ENCODE data around the gene AFG1L.

DNA sequence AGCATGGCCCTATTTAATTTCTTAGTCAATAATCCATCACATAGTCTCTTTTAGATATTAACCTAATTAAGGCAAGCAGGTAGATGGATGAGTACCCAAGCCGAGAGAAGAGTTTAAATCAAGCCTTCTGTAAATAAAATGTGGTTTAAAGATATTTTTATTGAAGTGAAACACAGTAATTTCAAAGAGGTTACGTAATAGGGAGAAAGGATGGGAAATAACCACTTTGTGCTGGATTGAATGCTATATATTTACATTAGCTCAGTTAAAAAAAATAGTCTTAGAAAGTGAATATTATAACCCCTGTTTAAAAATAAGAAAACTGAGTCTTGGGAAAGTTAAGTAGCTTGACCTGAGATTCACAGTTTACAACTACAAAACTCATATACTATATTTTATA, 228.8 kb downstream of the AFG1L start:
- TF ChIP-seq, protein P1, sequence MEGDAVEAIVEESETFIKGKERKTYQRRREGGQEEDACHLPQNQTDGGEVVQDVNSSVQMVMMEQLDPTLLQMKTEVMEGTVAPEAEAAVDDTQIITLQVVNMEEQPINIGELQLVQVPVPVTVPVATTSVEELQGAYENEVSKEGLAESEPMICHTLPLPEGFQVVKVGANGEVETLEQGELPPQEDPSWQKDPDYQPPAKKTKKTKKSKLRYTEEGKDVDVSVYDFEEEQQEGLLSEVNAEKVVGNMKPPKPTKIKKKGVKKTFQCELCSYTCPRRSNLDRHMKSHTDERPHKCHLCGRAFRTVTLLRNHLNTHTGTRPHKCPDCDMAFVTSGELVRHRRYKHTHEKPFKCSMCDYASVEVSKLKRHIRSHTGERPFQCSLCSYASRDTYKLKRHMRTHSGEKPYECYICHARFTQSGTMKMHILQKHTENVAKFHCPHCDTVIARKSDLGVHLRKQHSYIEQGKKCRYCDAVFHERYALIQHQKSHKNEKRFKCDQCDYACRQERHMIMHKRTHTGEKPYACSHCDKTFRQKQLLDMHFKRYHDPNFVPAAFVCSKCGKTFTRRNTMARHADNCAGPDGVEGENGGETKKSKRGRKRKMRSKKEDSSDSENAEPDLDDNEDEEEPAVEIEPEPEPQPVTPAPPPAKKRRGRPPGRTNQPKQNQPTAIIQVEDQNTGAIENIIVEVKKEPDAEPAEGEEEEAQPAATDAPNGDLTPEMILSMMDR (IDR thresholded peaks at IDR 0.05), result no peak
- TF ChIP-seq CREB1 (CRISPR knock-in tag; IDR thresholded peaks at IDR 0.05), result no peak
- TF ChIP-seq, protein P2, sequence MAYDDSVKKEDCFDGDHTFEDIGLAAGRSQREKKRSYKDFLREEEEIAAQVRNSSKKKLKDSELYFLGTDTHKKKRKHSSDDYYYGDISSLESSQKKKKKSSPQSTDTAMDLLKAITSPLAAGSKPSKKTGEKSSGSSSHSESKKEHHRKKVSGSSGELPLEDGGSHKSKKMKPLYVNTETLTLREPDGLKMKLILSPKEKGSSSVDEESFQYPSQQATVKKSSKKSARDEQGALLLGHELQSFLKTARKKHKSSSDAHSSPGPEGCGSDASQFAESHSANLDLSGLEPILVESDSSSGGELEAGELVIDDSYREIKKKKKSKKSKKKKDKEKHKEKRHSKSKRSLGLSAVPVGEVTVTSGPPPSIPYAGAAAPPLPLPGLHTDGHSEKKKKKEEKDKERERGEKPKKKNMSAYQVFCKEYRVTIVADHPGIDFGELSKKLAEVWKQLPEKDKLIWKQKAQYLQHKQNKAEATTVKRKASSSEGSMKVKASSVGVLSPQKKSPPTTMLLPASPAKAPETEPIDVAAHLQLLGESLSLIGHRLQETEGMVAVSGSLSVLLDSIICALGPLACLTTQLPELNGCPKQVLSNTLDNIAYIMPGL (CRISPR knock-in tag; IDR thresholded peaks at IDR 0.05), result no peak
- TF ChIP-seq, protein P3, sequence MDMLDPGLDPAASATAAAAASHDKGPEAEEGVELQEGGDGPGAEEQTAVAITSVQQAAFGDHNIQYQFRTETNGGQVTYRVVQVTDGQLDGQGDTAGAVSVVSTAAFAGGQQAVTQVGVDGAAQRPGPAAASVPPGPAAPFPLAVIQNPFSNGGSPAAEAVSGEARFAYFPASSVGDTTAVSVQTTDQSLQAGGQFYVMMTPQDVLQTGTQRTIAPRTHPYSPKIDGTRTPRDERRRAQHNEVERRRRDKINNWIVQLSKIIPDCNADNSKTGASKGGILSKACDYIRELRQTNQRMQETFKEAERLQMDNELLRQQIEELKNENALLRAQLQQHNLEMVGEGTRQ (CRISPR knock-in tag; IDR thresholded peaks at IDR 0.05), result no peak
- TF ChIP-seq ZNF317 (CRISPR knock-in tag; IDR thresholded peaks at IDR 0.05; ENCODE audit: borderline replicate concordance, low read depth), result no peak
